SK-N-SH (cell line): Measurements from ENCODE around the gene CKS2. TPM values are rescaled to one million over a fixed set of nuclear protein-coding genes. Genes with fewer than 3 reads are reported as not detected.

ENCODE experiments used
- CTCF ChIA-PET: fragments of 300-600, 350-600 bp; formaldehyde crosslinking; extraction: SDS; loops from one replicate; lab custom pipeline; 2021; lab: Yijun Ruan, JAX
- POLR2A ChIA-PET: fragments of 350-600 bp; sonication (Branson Sonifier 250); formaldehyde crosslinking; extraction: SDS; loops from one replicate; lab custom pipeline; 2020; ENCODE audit warnings: antibody characterized with exemption, inconsistent platforms; lab: Yijun Ruan, JAX
- DNase-seq: peaks from one replicate; pipeline ENCODE4 v3.0.0; 2012
- H2AFZ ChIP-seq: fragments of 200-600 bp; sonication (generic); 2 replicates; pipeline ENCODE4 v1.8.1; 2016; ENCODE audit warnings: antibody characterized with exemption, mild to moderate bottlenecking, low read depth
- H3F3A ChIP-seq: fragments of 200-600 bp; sonication (generic); replicated peaks from 2 replicates; pipeline ENCODE3; 2016; ENCODE audit warnings: antibody characterized with exemption, mild to moderate bottlenecking; ENCODE audit not compliant: insufficient read depth
- H3K27ac ChIP-seq, 2 experiments: fragments of 200-500 bp in 1 of 2; fragments of 200-600 bp in 1 of 2; sonication (Bioruptor generic) in 1 of 2; sonication (generic), shearing (Covaris generic) in 1 of 2; 2 replicates each; pipeline versions ENCODE4 v1.5.1 to v1.6.1; 2014 to 2016; ENCODE audit warnings: low read depth in 2 of 2, inconsistent platforms in 1 of 2, low read length in 1 of 2, mild to moderate bottlenecking in 1 of 2, mixed read lengths in 1 of 2
- H3K27me3 ChIP-seq: fragments of 200-600 bp; sonication (generic), shearing (Covaris generic); 2 replicates; pipeline ENCODE4 v1.6.1; 2016; ENCODE audit warnings: mixed run types; ENCODE audit not compliant: insufficient read depth
- H3K36me3 ChIP-seq, 2 experiments: fragments of 200-500 bp in 1 of 2; fragments of 200-600 bp in 1 of 2; sonication (Bioruptor generic) in 1 of 2; sonication (generic) in 1 of 2; replicated peaks in 1 of 2; 2 replicates each; pipeline versions ENCODE3 to v1.5.1; 2014 to 2016; ENCODE audit warnings: low read length in 1 of 2, mild to moderate bottlenecking in 1 of 2; ENCODE audit not compliant: insufficient read depth in 2 of 2, control insufficient read depth in 1 of 2
- H3K4me1 ChIP-seq, 2 experiments: fragments of 200-500 bp in 1 of 2; fragments of 200-600 bp in 1 of 2; sonication (Bioruptor generic) in 1 of 2; sonication (generic), shearing (Covaris generic) in 1 of 2; 2 replicates each; pipeline versions ENCODE4 v1.5.1 to v1.6.1; 2014 to 2016; ENCODE audit warnings: low read depth in 1 of 2, low read length in 1 of 2, mixed run types in 1 of 2; ENCODE audit not compliant: insufficient read depth in 2 of 2, control insufficient read depth in 1 of 2
- H3K4me2 ChIP-seq: fragments of 200-600 bp; sonication (generic), shearing (Covaris generic); 2 replicates; pipeline ENCODE4 v1.6.1; 2017; ENCODE audit warnings: mixed run types
- H3K4me3 ChIP-seq, 2 experiments: fragments of 200-500 bp in 1 of 2; fragments of 200-600 bp in 1 of 2; sonication (Bioruptor generic) in 1 of 2; sonication (generic), shearing (Covaris generic) in 1 of 2; 2 replicates each; pipeline versions ENCODE4 v1.5.1 to v1.8.1; 2014 to 2016; ENCODE audit warnings: low read depth in 2 of 2, inconsistent platforms in 1 of 2, low read length in 1 of 2, mild to moderate bottlenecking in 1 of 2, mixed read lengths in 1 of 2, moderate library complexity in 1 of 2
- H3K79me2 ChIP-seq: fragments of 200-600 bp; sonication (generic); 2 replicates; pipeline ENCODE4 v1.8.1; 2017; ENCODE audit warnings: mild to moderate bottlenecking; ENCODE audit not compliant: insufficient read depth
- H3K9ac ChIP-seq: fragments of 200-600 bp; sonication (generic); 2 replicates; pipeline ENCODE4 v1.6.1; 2017; ENCODE audit warnings: mixed run types
- H3K9me2 ChIP-seq: fragments of 200-600 bp; sonication (generic); 2 replicates; pipeline ENCODE4 v1.6.1; 2017; ENCODE audit warnings: mixed run types
- H3K9me3 ChIP-seq: fragments of 200-600 bp; sonication (generic); 2 replicates; pipeline ENCODE4 v1.6.1; 2017; ENCODE audit warnings: mixed run types, mild to moderate bottlenecking, moderate library complexity
- H4K20me1 ChIP-seq: fragments of 200-600 bp; sonication (generic); 2 replicates; pipeline ENCODE4 v1.6.1; 2017; ENCODE audit warnings: mild to moderate bottlenecking, mixed run types; ENCODE audit not compliant: insufficient read depth
- CHD2 ChIP-seq: fragments of 150-350 bp; IDR thresholded peaks from 2 replicates; pipeline ENCODE4 v1.6.1; 2018; ENCODE audit warnings: low read length; ENCODE audit not compliant: partially characterized antibody
- CTCF ChIP-seq: fragments of 200-600 bp; sonication (generic); IDR thresholded peaks from 2 replicates; pipeline ENCODE4 v1.6.1; 2017; ENCODE audit warnings: antibody characterized with exemption, mild to moderate bottlenecking, moderate library complexity
- FOSL2 ChIP-seq: IDR thresholded peaks from 2 replicates; pipeline ENCODE4 v1.4.0; 2012; ENCODE audit warnings: low read depth, mild to moderate bottlenecking, moderate library complexity, borderline replicate concordance
- GABPA ChIP-seq: IDR thresholded peaks from 2 replicates; pipeline ENCODE4 v1.4.0; 2012; ENCODE audit warnings: low read depth, mild to moderate bottlenecking
- NRF1 ChIP-seq: IDR thresholded peaks from 2 replicates; pipeline ENCODE4 v1.6.1; 2012; ENCODE audit warnings: low read depth, mild to moderate bottlenecking, low read length
- PBX3 ChIP-seq: IDR thresholded peaks from 2 replicates; pipeline ENCODE4; 2012
- POLR2AphosphoS5 ChIP-seq: IDR thresholded peaks from 2 replicates; pipeline ENCODE4 v1.6.1; 2012; ENCODE audit warnings: low read depth, low read length
- REST ChIP-seq: IDR thresholded peaks from 2 replicates; pipeline ENCODE4 v1.6.1; 2012; ENCODE audit warnings: mild to moderate bottlenecking, low read depth, low read length, moderate library complexity
- RFX5 ChIP-seq: IDR thresholded peaks from 2 replicates; pipeline ENCODE4 v1.6.1; 2012; ENCODE audit warnings: mild to moderate bottlenecking, improper control_type of control experiment, low read length
- SIN3A ChIP-seq: IDR thresholded peaks from 2 replicates; pipeline ENCODE4 v1.6.1; 2012; ENCODE audit warnings: low read depth, mild to moderate bottlenecking, low read length, moderate library complexity, borderline replicate concordance
- TCF12 ChIP-seq: IDR thresholded peaks from 2 replicates; pipeline ENCODE4 v1.4.0; 2012
- USF1 ChIP-seq: IDR thresholded peaks from 2 replicates; pipeline ENCODE4 v1.4.0; 2012; ENCODE audit warnings: low read depth, borderline replicate concordance
- USF2 ChIP-seq: fragments of 150-350 bp; IDR thresholded peaks from 2 replicates; pipeline ENCODE4 v1.6.1; 2017; ENCODE audit warnings: antibody characterized with exemption, low read length, low read depth, borderline replicate concordance
- ZBTB33 ChIP-seq: IDR thresholded peaks from 2 replicates; pipeline ENCODE4 v1.4.0; 2012; ENCODE audit warnings: low read depth, borderline replicate concordance
- WGBS: methylation state at CpG from one replicate; pipeline ENCODE4 v1.1.6; 2017; ENCODE audit warnings: low lambda C conversion rate; 5-methylcytosine and 5-hydroxymethylcytosine counted together
- polyA plus RNA-seq, 3 experiments: library from polyadenylated mRNA; depleted of rRNA; stranded (reverse); fragments of >200 nt; gene quantifications; 2 replicates each; pipeline ENCODE4 v1.2.3, GENCODE V29; 2012

CKS2 gene
- polyA plus RNA-seq, 1 of the 3 experiments (the other 2 are of a cell fraction) = 362 TPM

GRCh38 chr9:89354471-89354870 is 43.5 kb downstream of the CKS2 start:
- WGBS = 96% methylated on average over 5 of the region's 6 CpGs

GRCh38 chr9:89356782-89357181 is 45.8 kb downstream of the CKS2 start:
- no peak for DNase-seq
- no peak overlapping the region for H3K4me2 ChIP-seq
- CTCF ChIA-PET = interaction anchor here (1.0 kb wide), 1 partner anchor 192 kb away, joined by 3 read pairs; no protein-coding TSS in a partner anchor
- H3F3A ChIP-seq = no peaks in the 10 kb centered on the region
- no peaks in the 10 kb centered on the region for H3K9me2 ChIP-seq
- H3K9me3 ChIP-seq = no peaks in the 10 kb centered on the region
- H4K20me1 ChIP-seq = no peaks in the 10 kb centered on the region
- H2AFZ ChIP-seq = no peak overlapping the region
- no peaks in the 10 kb centered on the region for H3K27me3 ChIP-seq
- H3K9ac ChIP-seq = no peak overlapping the region
- no peak overlapping the region for H3K4me3 ChIP-seq
- no peak overlapping the region for H3K27ac ChIP-seq
- POLR2A ChIA-PET = no interaction called here
- no peaks in the 10 kb centered on the region for H3K79me2 ChIP-seq
- peaks cover 0 to 32% of the 10 kb centered on the region in 2 experiments; a peak in 2 of 4 replicates for H3K4me1 ChIP-seq
- peaks cover 24 to 92% of the 10 kb centered on the region in 2 experiments for H3K36me3 ChIP-seq
- WGBS = 96% methylated on average over 2 of the region's 2 CpGs
- TF ChIP-seq RFX5 (no peak), SIN3A (no peak), CTCF (no peak), CHD2 (no peak), TCF12 (no peak), USF2 (no peak), FOSL2 (no peak), POLR2AphosphoS5 (no peak), USF1 (no peak), REST (no peak), PBX3 (no peak), NRF1 (no peak)

More at GRCh38 chr9:89354471-89354870, 43.5 kb downstream of the CKS2 start:
- no peaks in the 10 kb centered on the region for H4K20me1 ChIP-seq
- no peak overlapping the region for H3K4me2 ChIP-seq
- ChIA-PET CTCF (interaction anchor here (0.6 to 1.3 kb wide), 2 partner anchors 194 to 197 kb away, joined by 3 read pairs; no protein-coding TSS in a partner anchor), POLR2A (no interaction called here)
- H3K36me3 ChIP-seq = peaks cover 33 to 92% of the 10 kb centered on the region in 2 experiments
- H3K9me3 ChIP-seq = no peaks in the 10 kb centered on the region
- H3K9ac ChIP-seq = no peak overlapping the region
- H3K79me2 ChIP-seq = no peaks in the 10 kb centered on the region
- H3F3A ChIP-seq = no peaks in the 10 kb centered on the region
- DNase-seq = no peak
- H3K27ac ChIP-seq = no peak overlapping the region
- TF ChIP-seq SIN3A (no peak), GABPA (no peak), ZBTB33 (no peak)
- H3K4me1 ChIP-seq = peaks cover 0 to 19% of the 10 kb centered on the region in 2 experiments; a peak in 2 of 4 replicates
- H3K4me3 ChIP-seq = no peak overlapping the region
- H3K27me3 ChIP-seq = no peaks in the 10 kb centered on the region
- no peaks in the 10 kb centered on the region for H3K9me2 ChIP-seq
- H2AFZ ChIP-seq = no peak overlapping the region
